Left kidney (tissue), 8 donors: Measurements from ENCODE around the gene ARGFX. TPM values are rescaled to one million over a fixed set of nuclear protein-coding genes. Genes with fewer than 3 reads are reported as not detected.
"Not testable (repeated sequence)": the region's sequence is repeated elsewhere in the genome, so short reads cannot be mapped to it uniquely, and the experiment has no call there.

Source experiments
- DNase-seq: peaks from one replicate; pipeline ENCODE4 v3.0.0-alpha.2; 2013
- long read RNA-seq, 8 donors: transcript quantifications; one replicate each; lab custom pipeline, GENCODE V29; 2026
- polyA plus RNA-seq: library from polyadenylated mRNA; unstranded; fragments of 120-200 nt; gene quantifications from one replicate; pipeline ENCODE4 v1.2.1, GENCODE V29; 2013; ENCODE audit not compliant: insufficient read length

Gene ARGFX
- not detected for polyA plus RNA-seq
- long read RNA-seq, donor 1, result 0 reads
- long read RNA-seq, donor 2, result 0 reads
- long read RNA-seq, donor 3, result 0 reads
- long read RNA-seq, donor 4, result 0 reads
- long read RNA-seq, donor 5, result 0 reads
- long read RNA-seq, donor 6, result 0 reads
- long read RNA-seq, donor 7, result 0 reads
- long read RNA-seq, donor 8, result 0 reads

GRCh38 chr3:121567649-121568048 is at the start of gene ARGFX:
ARGFX (plus strand) TSS chr3:121567949; CDS start chr3:121570714, 2,765 bp downstream.
- no peak for DNase-seq

GRCh38 chr3:121517953-121518655 is 49.6 kb upstream of the ARGFX start:
- no peak for DNase-seq

- DNase-seq, result no peak
These were observed 47.2 kb upstream of the ARGFX start for GRCh38 chr3:121520510-121520909.

- DNase-seq, result no peak
These were observed 38.4 kb upstream of the ARGFX start for GRCh38 chr3:121529308-121529707.

- DNase-seq, result no peak
These were observed 36.5 kb upstream of the ARGFX start for GRCh38 chr3:121531269-121531668.

- no peak for DNase-seq
These were observed 24.8 kb upstream of the ARGFX start for GRCh38 chr3:121542924-121543323.

- no peak for DNase-seq
These were observed 22.6 kb upstream of the ARGFX start for GRCh38 chr3:121545049-121545573.

GRCh38 chr3:121545574-121546455 is 21.9 kb upstream of the ARGFX start, which contains the start of gene POLQ:
POLQ (minus strand) TSS chr3:121545988; CDS start chr3:121545877, 111 bp downstream.
- DNase-seq, result peak; percentile 95

GRCh38 chr3:121552379-121552778 is 15.4 kb upstream of the ARGFX start:
- DNase-seq, result no peak

GRCh38 chr3:121552797-121553196 is 15.0 kb upstream of the ARGFX start:
- DNase-seq, result no peak

- no peak for DNase-seq
These were observed 10.3 kb upstream of the ARGFX start for GRCh38 chr3:121557426-121557934.

GRCh38 chr3:121562148-121562547 is 5.6 kb upstream of the ARGFX start:
- DNase-seq, result no peak

GRCh38 chr3:121566773-121567172 is 976 bp upstream of the ARGFX start:
- no peak for DNase-seq

- DNase-seq, result no peak
These were observed 6.7 kb downstream of the ARGFX start for GRCh38 chr3:121574449-121574848.

GRCh38 chr3:121581691-121582090 is 13.9 kb downstream of the ARGFX start:
- DNase-seq, result no peak

GRCh38 chr3:121584418-121584817 is 16.7 kb downstream of the ARGFX start:
- DNase-seq, result no peak

GRCh38 chr3:121592856-121593702 is 25.3 kb downstream of the ARGFX start, which contains the start of gene FBXO40:
FBXO40 (plus strand) TSS chr3:121593379; CDS start chr3:121620576, 27,197 bp downstream.
- no peak for DNase-seq

GRCh38 chr3:121593806-121594205 is 26.1 kb downstream of the ARGFX start:
- not testable (repeated sequence) for DNase-seq

- DNase-seq, result no peak
These were observed 27.1 kb downstream of the ARGFX start for GRCh38 chr3:121594850-121595249.

GRCh38 chr3:121595765-121596406 is 28.1 kb downstream of the ARGFX start:
- DNase-seq, result no peak

GRCh38 chr3:121598564-121598963 is 30.8 kb downstream of the ARGFX start:
- DNase-seq, result no peak
